GM10266 (cell line): Measurements from ENCODE around the gene SLC39A12.

Experiments used
- DNase-seq: peaks from one replicate; pipeline ENCODE4 v3.0.0; 2012; ENCODE audit errors: extremely low spot score
- TF ChIP-seq, protein P1 (sequence below): IDR thresholded peaks from 2 replicates; pipeline ENCODE4 v1.5.1; 2012; ENCODE audit warnings: mild to moderate bottlenecking, low read depth; ENCODE audit not compliant: control insufficient read depth, insufficient read depth; ENCODE audit errors: missing control alignments

SLC39A12 gene

DNA sequence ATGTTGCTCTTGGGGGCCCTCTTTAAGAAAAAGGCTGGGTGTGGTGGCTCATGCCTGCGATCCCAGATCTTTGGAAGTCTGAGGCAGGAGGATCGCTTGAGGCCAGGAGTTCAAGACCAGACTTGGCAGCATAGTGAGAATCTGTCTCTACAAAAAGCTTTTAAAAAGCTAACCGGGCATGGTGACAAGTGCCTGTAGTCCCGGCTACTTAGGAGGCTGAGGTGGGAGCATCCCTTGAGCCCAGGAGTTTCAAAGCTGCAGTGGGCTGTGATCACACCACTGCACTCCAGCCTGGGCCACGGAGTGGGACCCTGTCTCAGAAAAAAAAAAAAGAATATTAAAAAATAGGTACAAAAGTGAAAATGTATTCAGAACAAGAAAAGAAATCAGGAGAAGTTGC lies 38.1 kb upstream of the SLC39A12 start:
- DNase-seq, result no peak
- TF ChIP-seq, protein P1, sequence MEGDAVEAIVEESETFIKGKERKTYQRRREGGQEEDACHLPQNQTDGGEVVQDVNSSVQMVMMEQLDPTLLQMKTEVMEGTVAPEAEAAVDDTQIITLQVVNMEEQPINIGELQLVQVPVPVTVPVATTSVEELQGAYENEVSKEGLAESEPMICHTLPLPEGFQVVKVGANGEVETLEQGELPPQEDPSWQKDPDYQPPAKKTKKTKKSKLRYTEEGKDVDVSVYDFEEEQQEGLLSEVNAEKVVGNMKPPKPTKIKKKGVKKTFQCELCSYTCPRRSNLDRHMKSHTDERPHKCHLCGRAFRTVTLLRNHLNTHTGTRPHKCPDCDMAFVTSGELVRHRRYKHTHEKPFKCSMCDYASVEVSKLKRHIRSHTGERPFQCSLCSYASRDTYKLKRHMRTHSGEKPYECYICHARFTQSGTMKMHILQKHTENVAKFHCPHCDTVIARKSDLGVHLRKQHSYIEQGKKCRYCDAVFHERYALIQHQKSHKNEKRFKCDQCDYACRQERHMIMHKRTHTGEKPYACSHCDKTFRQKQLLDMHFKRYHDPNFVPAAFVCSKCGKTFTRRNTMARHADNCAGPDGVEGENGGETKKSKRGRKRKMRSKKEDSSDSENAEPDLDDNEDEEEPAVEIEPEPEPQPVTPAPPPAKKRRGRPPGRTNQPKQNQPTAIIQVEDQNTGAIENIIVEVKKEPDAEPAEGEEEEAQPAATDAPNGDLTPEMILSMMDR, result no peak

DNA sequence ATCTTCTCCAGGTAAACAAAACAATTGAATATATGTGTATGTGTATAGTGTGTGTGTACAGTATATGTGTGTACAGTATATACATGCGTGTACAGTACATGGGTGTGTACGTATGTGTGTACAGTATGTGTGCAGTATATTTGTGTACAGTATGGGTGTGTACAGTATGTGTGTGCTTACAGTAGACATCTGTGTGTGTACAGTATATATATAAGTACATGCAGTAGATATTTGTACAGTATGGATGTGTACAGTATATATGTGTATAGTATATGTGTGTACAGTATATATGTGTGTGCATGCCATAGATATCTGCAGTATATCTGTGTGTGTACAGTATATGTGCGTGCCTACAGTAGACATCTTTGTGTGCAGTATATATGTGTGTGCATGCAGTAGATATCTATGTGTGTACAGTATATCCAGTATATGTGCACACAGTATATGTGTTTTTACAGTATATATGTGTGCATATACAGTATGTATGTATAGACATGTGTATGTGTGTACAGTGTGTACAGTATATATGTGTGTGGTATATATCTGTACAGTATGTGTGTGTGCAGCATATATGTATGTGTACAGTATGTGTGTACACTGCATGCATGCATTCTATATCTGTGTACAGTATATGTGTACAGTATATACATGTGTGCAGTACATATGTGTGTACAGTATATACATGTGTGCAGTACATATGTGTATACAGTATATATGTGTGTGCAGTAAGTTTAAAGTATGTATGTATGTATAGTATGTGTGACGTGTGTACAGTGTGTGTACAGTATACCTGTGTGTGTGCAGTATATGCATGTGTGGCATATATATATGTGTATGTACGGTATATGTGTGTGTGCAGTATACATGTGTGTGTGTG lies 37.3 kb upstream of the SLC39A12 start:
- TF ChIP-seq, protein P1, result no peak
- DNase-seq, result no peak

DNA sequence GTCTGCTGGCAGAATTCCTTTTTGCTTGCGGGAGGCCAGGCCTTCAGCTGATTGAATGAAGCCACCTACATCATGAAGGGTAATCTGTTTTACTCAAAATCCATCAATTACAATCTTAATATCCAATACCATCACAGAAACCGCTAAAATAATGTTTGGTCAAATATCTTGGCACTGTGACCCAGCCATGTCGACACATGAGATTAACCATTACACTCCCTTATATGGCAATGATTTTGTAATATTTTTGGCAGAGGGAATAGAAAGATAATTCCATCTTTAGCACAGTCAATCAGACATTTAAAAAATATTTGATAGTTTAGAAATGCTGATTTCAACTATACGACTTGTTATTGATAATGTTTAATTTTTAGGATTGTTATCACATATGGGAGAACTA lies 36.5 kb upstream of the SLC39A12 start:
- no peak for DNase-seq
- TF ChIP-seq, protein P1, result no peak

DNA sequence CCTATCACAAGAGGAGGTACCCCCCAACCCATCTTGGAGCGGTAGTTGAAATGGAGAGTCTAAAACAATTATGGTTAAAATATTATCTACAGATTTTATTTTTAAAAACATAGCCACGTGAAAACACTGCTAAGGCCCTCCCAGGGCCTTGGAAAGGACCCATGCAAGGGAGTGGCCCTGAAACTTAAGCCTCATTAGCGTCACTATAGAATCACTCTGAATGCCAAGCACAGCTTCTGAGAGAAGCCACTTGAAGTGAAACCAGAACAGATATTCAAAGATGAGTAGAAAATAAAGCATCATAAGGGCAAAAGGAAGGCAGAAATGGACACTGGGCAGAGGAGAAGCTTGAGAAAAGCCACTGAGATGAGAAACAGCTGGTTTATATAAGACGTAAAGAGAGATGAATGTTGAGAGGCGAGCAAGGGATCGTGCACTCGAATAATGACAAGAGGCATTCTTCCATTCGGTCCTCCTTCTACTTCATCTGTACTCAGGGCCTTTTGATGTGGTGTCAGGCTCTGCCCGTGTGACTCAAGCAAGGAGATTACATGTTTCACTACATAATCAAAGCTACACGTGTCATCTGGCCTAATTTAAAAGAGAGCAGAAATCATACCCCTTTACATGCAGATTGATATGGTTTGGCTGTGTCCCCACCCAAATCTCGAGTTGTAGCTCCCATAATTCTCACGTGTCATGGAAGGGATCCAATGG lies 33.4 kb upstream of the SLC39A12 start:
- TF ChIP-seq, protein P1, result no peak
- no peak for DNase-seq

DNA sequence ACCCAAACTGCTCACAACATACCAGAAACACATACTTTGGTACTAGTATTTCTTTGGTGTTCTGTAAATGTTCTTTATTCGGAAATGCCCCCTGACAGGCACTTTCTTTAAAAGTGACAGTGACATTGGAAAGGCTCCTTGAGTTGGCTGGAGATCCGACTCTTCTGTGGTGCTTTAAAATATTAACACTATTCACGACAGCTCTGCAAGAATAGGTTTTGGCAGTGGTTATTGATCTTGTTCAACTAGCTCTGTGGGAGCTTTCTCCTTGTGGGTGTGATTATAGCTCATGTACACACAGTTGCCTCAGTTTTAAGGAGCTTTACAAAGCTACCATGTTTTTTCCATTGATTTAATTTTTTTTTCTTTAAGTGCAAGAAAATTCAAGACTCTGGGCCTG lies 30.3 kb upstream of the SLC39A12 start:
- DNase-seq, result no peak
- TF ChIP-seq, protein P1, result no peak

DNA sequence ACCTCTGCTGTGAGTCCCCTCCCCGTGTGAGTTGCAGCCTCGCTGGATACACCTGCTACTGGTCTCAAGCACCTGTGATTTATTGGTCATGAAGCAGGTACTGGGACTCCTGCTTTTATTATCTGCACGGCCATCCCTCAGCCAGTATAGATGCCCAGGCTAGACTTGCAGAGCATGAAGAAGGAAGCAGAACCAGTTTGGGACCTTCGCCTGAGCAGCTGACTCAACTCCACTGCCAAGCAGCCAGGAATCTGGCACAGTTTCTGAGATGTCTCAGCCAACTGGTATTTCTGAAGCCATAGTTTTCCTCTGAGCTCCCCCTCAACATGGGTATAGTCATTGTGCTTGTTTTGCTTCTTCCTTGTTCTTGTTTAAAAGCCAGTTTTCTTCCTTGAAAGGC lies 28.0 kb upstream of the SLC39A12 start:
- DNase-seq, result no peak
- TF ChIP-seq, protein P1, result no peak
